Left ventricle myocardium inferior (tissue), 1 donor: ENCODE results near the gene GGTA1. TPM values are rescaled to one million over a fixed set of nuclear protein-coding genes. Genes with fewer than 3 reads are reported as not detected.
A peak's percentile ranks its signal among the peaks of the same experiment; 100 is the strongest.

ENCODE experiments used
- DNase-seq: peaks from one replicate; pipeline ENCODE4 v3.0.0-alpha.2; 2020
- H3K27ac ChIP-seq: fragments of 200-600 bp; replicated peaks from 2 replicates; pipeline ENCODE4 v1.8.0; 2021
- H3K27me3 ChIP-seq: fragments of 200-600 bp; 2 replicates; pipeline ENCODE4 v1.8.0; 2021; ENCODE audit warnings: low read depth
- H3K36me3 ChIP-seq: fragments of 200-600 bp; 2 replicates; pipeline ENCODE4 v1.8.0; 2021
- H3K4me1 ChIP-seq: fragments of 200-600 bp; 2 replicates; pipeline ENCODE4 v1.8.0; 2021
- H3K4me3 ChIP-seq: fragments of 200-600 bp; 2 replicates; pipeline ENCODE4 v1.8.0; 2021; ENCODE audit warnings: mild to moderate bottlenecking, moderate library complexity
- H3K9me3 ChIP-seq: fragments of 200-600 bp; replicated peaks from 2 replicates; pipeline ENCODE4 v1.8.0; 2021
- CTCF ChIP-seq: fragments of 200-600 bp; IDR thresholded peaks from 2 replicates; pipeline ENCODE4 v1.8.0; 2021; ENCODE audit warnings: antibody characterized with exemption, mild to moderate bottlenecking, borderline replicate concordance
- intact Hi-C: fragments of 100-400 bp; cut with micrococcal nuclease; formaldehyde crosslinking; loops from one replicate; pipeline ENCODE4 v1.11.0; 2022
- total RNA-seq: library from RNA; stranded (reverse); fragmentation: NEBNext Ultra II Directional; extraction: Animal tissue kit (Norgen Biotek cat#: 25700); gene quantifications from one replicate; pipeline ENCODE4 v1.2.1, GENCODE V29; 2021
- donor health status: DM: no; HTN: yes; CAD: no; lungs with severe emphysema.

GGTA1 gene
- total RNA-seq, 1 donor from 2014 or later = 34.1 TPM

GRCh38 chr9:121447321-121447834, 52.3 kb downstream of the GGTA1 start:
- Histone ChIP-seq H3K36me3 (no peaks in the 10 kb centered on the region), H3K27ac (peak overlapping the region; percentile 86), H3K4me3 (no peak overlapping the region), H3K27me3 (no peaks in the 10 kb centered on the region), H3K9me3 (no peaks in the 10 kb centered on the region), H3K4me1 (peaks cover 55% of the 10 kb centered on the region)
- no peak for DNase-seq
- intact Hi-C loops = no loop called here
- no peak for TF ChIP-seq CTCF

DNA sequence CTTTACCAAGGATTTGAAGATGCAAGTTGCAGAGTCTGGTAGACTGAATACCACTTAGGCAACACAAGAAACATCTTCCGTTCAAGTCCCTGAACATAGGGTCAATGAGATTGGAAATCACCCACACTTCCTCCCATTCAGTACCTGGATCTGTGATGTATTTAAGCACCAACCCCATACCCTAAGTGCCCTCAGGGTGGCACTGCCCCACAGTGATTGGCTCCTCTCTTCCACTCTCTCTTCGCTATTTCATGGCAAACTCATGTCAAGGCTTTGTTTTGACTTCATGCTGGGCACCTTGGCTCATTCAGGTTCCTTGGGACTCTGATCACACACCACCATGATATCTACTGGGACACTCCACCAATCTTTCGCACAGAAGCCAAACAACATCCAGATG, 53.7 kb downstream of the GGTA1 start:
- H3K36me3 ChIP-seq = no peaks in the 10 kb centered on the region
- H3K27ac ChIP-seq = no peak overlapping the region
- no peak for DNase-seq
- intact Hi-C loops = no loop called here
- peak; percentile 38 for TF ChIP-seq CTCF
- no peaks in the 10 kb centered on the region for H3K27me3 ChIP-seq
- H3K4me3 ChIP-seq = no peak overlapping the region
- peaks cover 49% of the 10 kb centered on the region for H3K4me1 ChIP-seq
- no peaks in the 10 kb centered on the region for H3K9me3 ChIP-seq

- Histone ChIP-seq H3K27me3 (no peaks in the 10 kb centered on the region), H3K27ac (no peak overlapping the region), H3K4me3 (no peak overlapping the region), H3K4me1 (peaks cover 47% of the 10 kb centered on the region), H3K9me3 (no peaks in the 10 kb centered on the region), H3K36me3 (no peaks in the 10 kb centered on the region)
- no peak for DNase-seq
- intact Hi-C loops = no loop called here
- no peak for TF ChIP-seq CTCF
Observed at GRCh38 chr9:121443981-121444380, 55.7 kb downstream of the GGTA1 start.

GRCh38 chr9:121441165-121441564, 58.5 kb downstream of the GGTA1 start:
- H3K27me3 ChIP-seq = no peaks in the 10 kb centered on the region
- TF ChIP-seq CTCF = no peak
- H3K36me3 ChIP-seq = no peaks in the 10 kb centered on the region
- intact Hi-C loops = no loop called here
- DNase-seq = no peak
- H3K9me3 ChIP-seq = no peaks in the 10 kb centered on the region
- no peak overlapping the region for H3K27ac ChIP-seq
- H3K4me3 ChIP-seq = no peak overlapping the region
- H3K4me1 ChIP-seq = peaks cover 22% of the 10 kb centered on the region

GRCh38 chr9:121439711-121440664, 59.7 kb downstream of the GGTA1 start:
- Histone ChIP-seq H3K36me3 (no peaks in the 10 kb centered on the region), H3K4me3 (no peak overlapping the region), H3K27ac (no peak overlapping the region), H3K4me1 (peaks cover 18% of the 10 kb centered on the region), H3K9me3 (no peaks in the 10 kb centered on the region), H3K27me3 (no peaks in the 10 kb centered on the region)
- intact Hi-C loops = no loop called here
- no peak for DNase-seq
- TF ChIP-seq CTCF = peak; percentile 54
